ENCODE measurements around the gene TRMU.

TRMU gene

GRCh38 chr22:46349238-46349637 lies 13.7 kb downstream of the TRMU start:
- no peak for ATAC-seq
- TF ChIP-seq TOX (CRISPR knock-in tag; IDR thresholded peaks at IDR 0.05; ENCODE audit: borderline replicate concordance): no peak
- no peak for TF ChIP-seq SNAI2 (CRISPR knock-in tag; IDR thresholded peaks at IDR 0.05)
- TF ChIP-seq TSHZ2 (CRISPR knock-in tag; IDR thresholded peaks at IDR 0.05): no peak
- no peak for TF ChIP-seq ISL1 (CRISPR knock-in tag; IDR thresholded peaks at IDR 0.05)
- TF ChIP-seq POU6F1 (CRISPR knock-in tag; IDR thresholded peaks at IDR 0.05; ENCODE audit: borderline replicate concordance, low read depth): no peak
- no peak for TF ChIP-seq GLIS3 (CRISPR knock-in tag; IDR thresholded peaks at IDR 0.05)
- TF ChIP-seq ZC3H10 (CRISPR knock-in tag; IDR thresholded peaks at IDR 0.05): no peak
- TF ChIP-seq RARB (CRISPR knock-in tag; IDR thresholded peaks at IDR 0.05): no peak
- no peak for TF ChIP-seq OSR1 (CRISPR knock-in tag; IDR thresholded peaks at IDR 0.05)
- TF ChIP-seq ZFP30 (CRISPR knock-in tag; IDR thresholded peaks at IDR 0.05): no peak
- no peak for TF ChIP-seq ZNF8 (CRISPR knock-in tag; IDR thresholded peaks at IDR 0.05)
- TF ChIP-seq ZNF565 (CRISPR knock-in tag; conservative IDR thresholded peaks at IDR 0.05; ENCODE audit: low read depth): no peak
- TF ChIP-seq ARNTL (CRISPR knock-in tag; IDR thresholded peaks at IDR 0.05; ENCODE audit: borderline replicate concordance, low read depth): no peak
- TF ChIP-seq CSDC2 (CRISPR knock-in tag; IDR thresholded peaks at IDR 0.05): no peak
- TF ChIP-seq TCF4 (CRISPR knock-in tag; IDR thresholded peaks at IDR 0.05; ENCODE audit: borderline replicate concordance): no peak
- no peak for TF ChIP-seq BACH2 (CRISPR knock-in tag; IDR thresholded peaks at IDR 0.05; ENCODE audit: borderline replicate concordance)
- no peak for TF ChIP-seq ZNF70 (CRISPR knock-in tag; IDR thresholded peaks at IDR 0.05)
- TF ChIP-seq ZFP3 (CRISPR knock-in tag; IDR thresholded peaks at IDR 0.05): no peak
- no peak for TF ChIP-seq PATZ1 (CRISPR knock-in tag; IDR thresholded peaks at IDR 0.05; ENCODE audit: borderline replicate concordance)
- no peak for TF ChIP-seq ESRRG (CRISPR knock-in tag; IDR thresholded peaks at IDR 0.05)

GRCh38 chr22:46349681-46350080 lies 14.2 kb downstream of the TRMU start:
- ATAC-seq: no peak
- no peak for TF ChIP-seq TSHZ2 (CRISPR knock-in tag; IDR thresholded peaks at IDR 0.05)
- TF ChIP-seq TOX (CRISPR knock-in tag; IDR thresholded peaks at IDR 0.05; ENCODE audit: borderline replicate concordance): no peak

- no peak for TF ChIP-seq BACH2 (CRISPR knock-in tag; IDR thresholded peaks at IDR 0.05; ENCODE audit: borderline replicate concordance)
- TF ChIP-seq CREB5 (CRISPR knock-in tag; IDR thresholded peaks at IDR 0.05; ENCODE audit: low read depth): no peak
- no peak for TF ChIP-seq ZC3H10 (CRISPR knock-in tag; IDR thresholded peaks at IDR 0.05)
- no peak for TF ChIP-seq ESRRG (CRISPR knock-in tag; IDR thresholded peaks at IDR 0.05)
- TF ChIP-seq PATZ1 (CRISPR knock-in tag; IDR thresholded peaks at IDR 0.05; ENCODE audit: borderline replicate concordance): no peak
- TF ChIP-seq PPARA (CRISPR knock-in tag; IDR thresholded peaks at IDR 0.05; ENCODE audit: borderline replicate concordance): no peak
- no peak for TF ChIP-seq POU6F1 (CRISPR knock-in tag; IDR thresholded peaks at IDR 0.05; ENCODE audit: borderline replicate concordance, low read depth)
- TF ChIP-seq ZNF565 (CRISPR knock-in tag; conservative IDR thresholded peaks at IDR 0.05; ENCODE audit: low read depth): no peak
- no peak for TF ChIP-seq ARNTL (CRISPR knock-in tag; IDR thresholded peaks at IDR 0.05; ENCODE audit: borderline replicate concordance, low read depth)
- no peak for TF ChIP-seq ZNF70 (CRISPR knock-in tag; IDR thresholded peaks at IDR 0.05)
- TF ChIP-seq ZNF8 (CRISPR knock-in tag; IDR thresholded peaks at IDR 0.05): no peak
- no peak for TF ChIP-seq SNAI2 (CRISPR knock-in tag; IDR thresholded peaks at IDR 0.05)
- TF ChIP-seq ISL1 (CRISPR knock-in tag; IDR thresholded peaks at IDR 0.05): no peak
- ATAC-seq: no peak
These were observed 14.6 kb downstream of the TRMU start for GRCh38 chr22:46350121-46350520.
